SK-MEL-5 (cell line): ENCODE measurements around the gene ACSS3. TPM values are rescaled to one million over a fixed set of nuclear protein-coding genes. Genes with fewer than 3 reads are reported as not detected.

Experiments
- DNase-seq: peaks from one replicate; pipeline ENCODE4 v3.0.0-alpha.2; 2016; ENCODE audit warnings: low read depth, low spot score
- in situ Hi-C: cut with HindIII; loops from 2 replicates; pipeline ENCODE4 v1.10.0; 2016; ENCODE audit warnings: low sequenced_read_pairs, high pct_unique_total_duplicates, low pct_unique_long_range_greater_than_20kb
- small RNA-seq, 2 experiments: library from RNA; depleted of rRNA; stranded (forward); fragments of <200 nt; gene quantifications; one replicate each; pipeline ENCODE3, GENCODE V24; 2014
- total RNA-seq: library from RNA; depleted of rRNA; stranded (reverse); fragments of >200 nt; shearing (Covaris generic); gene quantifications from 2 replicates; pipeline ENCODE4 v1.2.3, GENCODE V29; 2014; rRNA removed

Gene ACSS3
- total RNA-seq, 1 experiment from 2014 or later: not detected

- in situ Hi-C loops: no loop called here
- DNase-seq: no peak
Measured at GRCh38 chr12:81297601-81298000, 219.7 kb downstream of the ACSS3 start.

DNA sequence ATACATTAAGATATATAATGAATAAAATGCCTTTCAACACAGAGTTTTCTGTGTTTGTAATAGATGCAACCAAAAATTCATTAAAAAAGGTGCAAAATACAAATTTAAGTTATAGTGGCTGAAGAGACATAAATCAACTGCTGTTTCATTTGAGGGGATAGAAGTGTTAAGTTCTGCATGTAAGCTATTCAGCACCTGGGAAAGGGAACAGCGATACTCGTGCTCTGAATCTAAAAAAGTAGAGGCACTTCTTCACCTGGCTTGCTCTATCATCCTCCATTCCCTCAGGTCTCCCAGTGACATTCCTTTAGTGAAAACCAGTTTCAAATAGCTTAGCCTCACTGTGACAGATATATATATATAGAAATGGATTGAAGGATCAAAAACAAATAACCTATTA is 222.6 kb downstream of the ACSS3 start:
- in situ Hi-C loops: no loop called here
- DNase-seq: no peak

DNA sequence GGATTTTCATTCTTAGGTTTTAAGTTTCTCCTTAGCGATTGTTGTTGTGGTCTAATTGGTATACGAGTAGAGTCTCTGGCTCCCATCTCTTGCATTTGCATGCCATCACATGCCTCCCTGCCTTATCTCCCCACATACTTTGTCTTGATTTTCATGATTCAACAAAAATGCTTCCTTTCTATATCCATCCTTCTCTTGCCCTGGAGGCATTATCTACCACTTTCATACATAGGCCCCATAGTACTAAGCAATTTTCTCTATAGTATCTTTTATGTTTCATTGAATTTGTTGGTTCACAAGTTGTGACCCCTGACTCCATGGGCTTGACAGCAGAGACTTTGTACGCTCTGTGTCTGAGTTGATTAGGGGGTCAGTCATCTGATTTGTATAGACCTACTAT is 226.1 kb downstream of the ACSS3 start:
- no peak for DNase-seq
- in situ Hi-C loops: no loop called here

Small RNAs within 50 kb of the gene (small RNA-seq; reads per million reads assigned to genes)
- gene MIR4699: 0 reads per million in 2 experiments

Other genes starting within 250 kb of the ACSS3 start
- 0.26 TPM in 1 of 2 replicates, not detected in the other for gene LIN7A, start 140.1 kb upstream of the ACSS3 start, total RNA-seq